Mucosa of descending colon (tissue), 3 donors: ENCODE results near the gene TMEM209. TPM values are rescaled to one million over a fixed set of nuclear protein-coding genes. Genes with fewer than 3 reads are reported as not detected.

Experiments used
- ATAC-seq: fragments of 200-7000 bp; cut with Tn5 transposase; one replicate; pipeline ENCODE4 v1.9.1; 2020; ENCODE audit warnings: mild to moderate bottlenecking, moderate library complexity
- DNase-seq, 3 donors: peaks; one replicate each; pipeline ENCODE4 v3.0.0-alpha.2; 2020
- H3K36me3 ChIP-seq: fragments of 200-600 bp; one replicate; pipeline ENCODE4 v1.8.0; 2021; ENCODE audit warnings: low read depth, mild to moderate bottlenecking
- H3K4me1 ChIP-seq: fragments of 200-600 bp; one replicate; pipeline ENCODE4 v1.8.0; 2021; ENCODE audit warnings: low read depth, mild to moderate bottlenecking
- H3K4me3 ChIP-seq: fragments of 200-600 bp; one replicate; pipeline ENCODE4 v1.8.0; 2021; ENCODE audit warnings: mild to moderate bottlenecking
- H3K9me3 ChIP-seq: fragments of 200-600 bp; one replicate; pipeline ENCODE4 v1.8.0; 2021; ENCODE audit warnings: mild to moderate bottlenecking
- CTCF ChIP-seq: fragments of 200-600 bp; IDR thresholded peaks from one replicate; pipeline ENCODE4 v1.8.0; 2022; ENCODE audit warnings: antibody characterized with exemption, mild to moderate bottlenecking
- intact Hi-C, 2 donors: fragments of 100-400 bp; cut with DNase I in 1 of 2; cut with micrococcal nuclease in 1 of 2; formaldehyde crosslinking; loops; one replicate each; pipeline versions ENCODE4 v1.11.0 to v1.11.1; 2022; cut with DNase I, micrococcal nuclease
- total RNA-seq, 3 donors: library from RNA; stranded (reverse); fragmentation: NEBNext Ultra II Directional in 2 of 3; extraction: Animal tissue kit (Norgen Biotek cat#: 25700) in 2 of 3; gene quantifications; one replicate each; pipeline versions ENCODE4 v1.2.1 to v1.2.4, GENCODE V29; 2021 to 2023
- donor health status: DM: no; HTN: no; CAD: no; lungs with moderate emphysema.
- donor health status: DM: no; HTN: no; CAD: no.
- donor health status: DM: no; HTN: yes; CAD: no.

TMEM209 gene
- total RNA-seq, 3 donors from 2014 or later, result 19.1 to 28.9 (median 27.6) TPM

GRCh38 chr7:130210181-130210935, 5.2 kb upstream of the TMEM209 start:
- no peaks in the 10 kb centered on the region for H3K4me1 ChIP-seq
- intact Hi-C loops, result no loop called here
- no peak overlapping the region for H3K4me3 ChIP-seq
- no peaks in the 10 kb centered on the region for H3K9me3 ChIP-seq
- no peak for TF ChIP-seq CTCF
- no peaks in the 10 kb centered on the region for H3K36me3 ChIP-seq
- no peak for DNase-seq
- ATAC-seq, result no peak

- Histone ChIP-seq H3K4me3 (no peak overlapping the region), H3K9me3 (no peaks in the 10 kb centered on the region), H3K4me1 (peaks cover 4% of the 10 kb centered on the region), H3K36me3 (no peaks in the 10 kb centered on the region)
- no peak for TF ChIP-seq CTCF
- no peak for DNase-seq
- intact Hi-C loops, result no loop called here
- no peak for ATAC-seq
Observed at GRCh38 chr7:130208516-130208915, 3.3 kb upstream of the TMEM209 start.

GRCh38 chr7:130207642-130208041, 2.4 kb upstream of the TMEM209 start, which contains the start of gene SSMEM1:
Gene SSMEM1 (plus strand): TSS chr7:130207860. CDS start chr7:130207911, 51 bp downstream.
- no peak for ATAC-seq
- TF ChIP-seq CTCF, result no peak
- no peak within 1 kb of the TSS for H3K4me3 ChIP-seq
- peaks cover 4% of the 10 kb centered on the region for H3K4me1 ChIP-seq
- no peak for DNase-seq
- H3K36me3 ChIP-seq, result no peaks in the 10 kb centered on the region
- intact Hi-C loops, result no loop called here
- no peaks in the 10 kb centered on the region for H3K9me3 ChIP-seq

GRCh38 chr7:130207033-130207432, 1.8 kb upstream of the TMEM209 start:
- intact Hi-C loops, result no loop called here
- no peak for ATAC-seq
- H3K4me1 ChIP-seq, result peaks cover 4% of the 10 kb centered on the region

GRCh38 chr7:130201796-130202195, 3.4 kb downstream of the TMEM209 start:
- ATAC-seq, result peak; percentile 84
- H3K4me1 ChIP-seq, result peaks cover 4% of the 10 kb centered on the region
- H3K36me3 ChIP-seq, result peaks cover 4% of the 10 kb centered on the region
- no peak overlapping the region for H3K4me3 ChIP-seq
- no peaks in the 10 kb centered on the region for H3K9me3 ChIP-seq
- intact Hi-C loops, result no loop called here
- DNase-seq, result peak; percentile 77 to 92 (median 84)
- no peak for TF ChIP-seq CTCF

More at GRCh38 chr7:130207033-130207432, 1.8 kb upstream of the TMEM209 start:
- no peak for DNase-seq
- Histone ChIP-seq H3K4me3 (no peak overlapping the region), H3K9me3 (no peaks in the 10 kb centered on the region), H3K36me3 (no peaks in the 10 kb centered on the region)
- TF ChIP-seq CTCF, result no peak
